Stimulated activated CD4-positive, alpha-beta T cell treated with anti-CD3 and anti-CD28 coated beads, Interleukin-12 subunit alpha, Interleukin-12 subunit beta, amount 100 ng/mL, for 48 hours (primary cell): ENCODE data around the gene BRINP1.
A peak's percentile ranks its signal among the peaks of the same experiment; 100 is the strongest.

Experiments
- DNase-seq, 3 donors: peaks; one replicate each; pipeline ENCODE4 v3.0.0-alpha.2; 2020; ENCODE audit warnings: low read depth in 2 of 3, low spot score in 1 of 3

BRINP1 gene

DNA sequence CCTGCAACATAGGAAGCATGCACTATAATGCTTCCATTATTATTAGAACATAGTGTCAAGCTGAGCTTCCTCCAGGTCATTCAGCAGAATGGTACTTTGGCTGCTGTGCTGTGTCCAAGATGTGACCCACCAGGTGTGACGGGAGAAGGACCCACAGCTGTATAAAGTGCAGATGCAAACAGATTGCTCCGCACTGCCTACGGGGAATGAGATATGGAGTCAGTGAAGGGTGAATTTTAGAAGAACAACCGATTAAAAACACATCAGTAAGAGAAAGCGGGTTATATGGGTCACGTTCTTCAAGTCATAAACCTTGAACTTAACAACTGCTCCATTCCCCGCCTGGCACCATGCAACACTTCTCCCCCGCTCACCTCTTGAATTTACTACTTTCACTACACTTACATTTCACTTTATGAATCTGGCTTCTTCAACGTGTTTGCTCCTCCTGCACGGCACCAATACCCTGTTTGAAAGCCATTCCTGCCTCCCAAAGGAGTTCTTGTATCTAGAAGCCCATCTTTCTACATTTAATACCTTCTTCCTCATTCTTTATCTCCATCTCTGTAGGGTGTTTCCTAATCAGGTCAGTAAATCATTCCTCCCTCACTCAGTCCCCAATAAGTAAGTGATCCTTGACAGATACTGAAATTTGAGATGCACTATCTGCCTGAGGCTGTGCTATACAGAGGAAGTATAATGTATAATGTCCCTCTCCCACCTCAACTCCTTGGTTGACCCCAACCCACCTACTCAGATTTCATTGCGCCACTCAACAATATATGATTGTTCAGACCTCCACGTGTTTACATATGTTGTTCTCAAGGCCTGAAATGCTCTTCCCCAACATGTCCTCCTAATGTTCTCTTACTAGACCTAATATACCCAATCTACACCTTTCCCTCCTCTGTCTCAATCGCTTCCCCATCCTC lies 25.9 kb downstream of the BRINP1 start:
- DNase-seq, result no peak

DNA sequence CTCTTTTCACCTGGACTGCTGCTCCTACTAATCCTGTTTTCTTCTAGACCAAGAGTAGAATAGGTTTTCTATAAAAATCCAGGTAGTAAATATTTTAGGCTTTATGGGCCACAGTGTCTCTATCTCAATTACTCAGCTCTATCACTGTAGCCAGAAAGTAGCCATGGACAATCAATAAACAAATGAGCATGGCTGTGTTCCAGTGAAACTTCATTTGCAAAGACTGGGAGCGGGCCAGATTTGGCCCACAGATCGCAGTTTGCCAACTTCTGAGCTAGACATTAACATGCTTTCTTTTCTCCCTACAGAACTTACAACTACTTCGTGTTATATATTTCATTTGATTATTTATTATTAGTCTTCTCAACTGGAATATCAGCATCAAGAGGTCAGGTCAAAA lies 30.2 kb downstream of the BRINP1 start:
- no peak for DNase-seq

DNA sequence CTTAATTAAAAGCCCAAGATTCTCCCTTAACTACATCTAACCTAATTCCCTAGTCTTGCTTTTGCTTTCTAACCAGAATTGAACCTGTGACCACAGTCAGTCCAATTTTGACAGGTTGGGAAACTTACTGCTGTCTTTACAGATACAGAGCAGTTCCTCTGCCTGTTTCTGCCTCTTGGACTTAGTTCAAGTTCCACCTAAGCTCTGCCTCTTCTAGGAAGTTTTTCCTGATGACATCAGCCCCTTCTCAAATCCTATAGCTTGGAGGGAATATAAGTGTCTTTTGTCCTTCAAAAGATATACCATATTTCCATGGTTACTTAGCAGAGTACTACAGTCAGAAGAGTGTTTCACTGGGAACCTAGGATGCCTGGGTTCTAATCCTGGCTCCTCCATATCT lies 31.7 kb downstream of the BRINP1 start:
- no peak for DNase-seq

DNA sequence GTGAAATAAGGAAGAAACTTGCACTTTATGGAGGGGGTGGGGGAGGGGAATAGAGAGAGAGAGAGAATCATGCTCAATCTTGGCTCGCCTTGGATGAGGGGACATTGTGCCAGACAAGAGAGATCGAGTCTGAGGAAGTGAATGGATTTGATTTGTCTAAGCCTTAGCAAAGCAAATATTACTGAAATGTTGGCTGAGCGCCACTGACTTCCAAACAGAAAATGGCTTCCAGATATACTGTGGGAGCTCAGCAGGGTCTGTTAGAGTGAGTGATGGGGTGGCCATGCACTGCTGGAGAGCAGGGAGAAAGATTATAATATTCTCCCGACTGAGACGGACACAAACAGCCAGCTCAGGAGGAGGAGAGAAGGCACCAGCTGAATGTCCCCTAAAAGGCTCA lies 34.5 kb downstream of the BRINP1 start:
- DNase-seq, result no peak

DNA sequence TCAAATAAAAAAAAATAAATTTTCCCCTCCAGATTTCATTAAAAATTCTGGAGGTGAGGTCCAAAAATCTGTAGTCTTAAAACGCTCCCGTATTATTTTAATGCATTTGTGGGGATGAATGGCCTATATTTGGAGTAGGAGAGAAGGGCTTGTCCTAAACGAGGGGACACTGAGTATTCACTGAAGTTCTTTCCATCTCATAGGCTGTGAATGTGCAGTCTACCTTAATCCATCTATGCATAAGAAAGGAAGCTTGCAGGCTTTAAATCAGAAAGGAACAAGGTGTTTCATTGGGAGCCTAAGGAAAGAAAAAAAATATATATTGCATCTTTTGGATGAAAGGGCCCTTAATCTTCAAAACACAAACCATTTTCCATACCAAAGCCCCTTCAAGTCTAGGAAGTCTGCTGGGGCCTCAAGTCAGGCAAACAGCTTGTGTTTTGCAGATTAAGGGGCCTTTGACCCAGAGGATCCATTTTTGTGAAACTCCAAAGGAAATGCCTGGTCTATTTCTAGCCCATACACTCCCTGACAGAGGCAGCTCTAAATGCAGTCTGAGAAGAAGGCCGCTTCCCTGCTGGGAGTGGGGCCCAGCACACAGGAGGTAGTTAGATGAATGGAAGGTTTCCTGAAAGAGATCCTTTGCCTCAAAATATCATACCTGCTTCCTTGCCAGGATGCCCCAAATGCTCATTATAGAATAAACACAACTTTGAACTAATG lies 35.6 kb downstream of the BRINP1 start:
- no peak for DNase-seq

DNA sequence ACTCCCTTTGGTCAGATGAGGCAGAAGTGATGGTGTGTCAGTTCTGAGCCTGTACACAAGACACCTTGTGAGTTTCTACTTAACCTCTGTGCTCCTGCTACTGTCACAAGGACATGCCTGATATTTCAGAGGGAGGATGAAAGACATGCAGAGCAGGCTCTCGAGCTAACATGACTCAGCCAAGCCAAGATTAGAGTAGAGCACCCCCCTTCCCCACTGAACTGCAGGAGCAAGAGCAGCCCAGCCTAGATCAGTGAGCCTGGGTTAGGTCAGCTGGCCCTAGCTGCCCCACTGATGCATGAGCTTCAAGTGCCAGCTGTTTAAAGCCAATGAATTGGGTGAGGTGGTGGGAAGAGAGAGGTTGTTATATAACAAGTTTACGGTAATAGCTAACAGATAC lies 36.7 kb downstream of the BRINP1 start:
- DNase-seq, result no peak

DNA sequence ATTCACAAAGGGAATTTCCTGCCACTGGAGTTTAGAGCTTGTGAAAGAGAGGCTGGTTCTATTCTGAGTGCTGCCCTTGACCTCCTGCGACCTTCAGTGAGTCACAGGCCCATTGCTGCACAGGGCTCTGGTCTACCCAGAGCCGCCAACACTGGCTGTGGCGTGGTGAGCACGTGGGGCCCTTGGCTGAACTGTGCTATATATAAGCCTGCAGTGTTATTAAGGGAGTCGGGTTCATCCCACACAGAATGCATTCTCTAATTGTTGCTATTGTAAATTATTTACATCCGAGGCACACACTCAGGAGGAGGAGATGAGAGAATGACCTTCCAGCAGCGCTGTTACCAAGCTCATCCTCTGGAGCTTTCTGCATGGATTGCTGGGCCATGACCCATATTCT lies 47.1 kb downstream of the BRINP1 start:
- no peak for DNase-seq

DNA sequence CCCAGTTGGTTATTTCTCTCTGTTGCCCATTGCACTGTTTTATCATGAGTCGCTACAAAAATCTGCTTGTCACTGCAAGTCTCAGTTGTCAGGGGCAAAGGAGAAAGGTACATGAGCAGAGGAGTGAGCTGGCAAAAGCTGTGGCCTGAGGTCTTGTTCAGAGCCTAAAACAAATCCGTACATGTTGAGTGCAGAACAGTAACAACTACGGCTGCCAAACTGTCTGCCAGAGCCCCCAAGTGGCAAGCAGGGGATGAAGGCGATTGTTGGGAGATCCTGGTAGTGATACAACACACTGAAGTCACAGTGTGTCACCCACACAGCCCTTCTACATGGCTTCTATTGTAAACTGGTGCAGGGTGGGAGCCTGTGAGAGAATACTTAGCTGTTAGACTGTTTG lies 50.9 kb downstream of the BRINP1 start:
- no peak for DNase-seq

DNA sequence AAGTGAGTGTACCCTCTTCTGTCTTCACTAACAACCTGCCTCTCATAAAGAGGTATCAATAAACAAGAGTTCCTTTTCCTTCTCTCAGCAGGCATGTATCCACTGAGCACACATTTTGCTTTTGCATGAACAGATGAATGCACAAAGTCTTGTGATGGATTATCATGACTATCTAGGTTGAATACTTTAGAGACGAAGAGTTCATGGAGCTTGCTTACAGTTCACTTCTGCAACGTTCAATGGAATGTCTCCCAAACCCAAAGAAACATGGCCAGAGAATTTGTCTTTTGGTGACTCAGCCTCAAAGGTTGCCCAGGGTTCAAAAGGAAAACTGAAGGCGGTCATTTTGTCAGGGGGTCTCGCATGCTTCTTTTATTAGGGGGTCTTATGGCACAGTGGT lies 55.4 kb downstream of the BRINP1 start:
- no peak for DNase-seq

DNA sequence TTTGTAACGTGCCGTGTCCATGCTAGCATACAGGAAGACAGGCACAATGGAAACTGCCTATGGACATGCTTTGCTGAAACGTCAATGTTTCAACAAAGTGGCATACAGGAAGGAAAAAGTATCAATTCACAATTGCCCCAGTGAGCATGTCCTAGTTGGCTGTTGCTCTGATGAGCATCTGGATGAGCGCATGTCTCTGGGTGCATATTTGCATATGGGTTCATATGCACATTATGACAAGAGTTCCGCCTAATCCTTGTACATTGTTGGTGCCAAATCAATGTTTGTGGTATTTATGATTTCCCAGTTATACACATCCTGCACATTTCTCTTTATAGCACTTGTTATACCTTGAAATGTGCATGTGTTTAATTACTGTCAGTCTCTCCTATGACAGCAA lies 58.5 kb downstream of the BRINP1 start:
- DNase-seq, result no peak

DNA sequence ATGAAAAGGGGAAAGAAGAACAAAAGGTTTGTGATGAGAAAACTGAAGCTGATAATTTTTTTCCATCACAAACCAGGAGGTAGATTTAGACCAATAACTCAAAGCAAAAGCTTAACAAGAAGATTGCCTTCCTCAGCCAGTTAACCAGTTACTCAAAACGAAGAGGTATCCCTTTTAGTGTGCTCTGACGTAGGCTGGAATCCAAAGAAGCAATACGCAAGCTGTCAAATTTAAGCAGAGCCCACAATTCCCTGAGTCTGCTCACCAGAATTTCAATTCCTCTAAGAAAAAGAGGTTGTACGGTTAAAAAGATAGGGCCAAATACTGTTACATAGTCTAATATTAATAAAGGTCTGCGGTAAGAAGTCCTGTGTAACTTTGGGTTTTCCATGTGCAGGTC lies 61.8 kb downstream of the BRINP1 start:
- no peak for DNase-seq

DNA sequence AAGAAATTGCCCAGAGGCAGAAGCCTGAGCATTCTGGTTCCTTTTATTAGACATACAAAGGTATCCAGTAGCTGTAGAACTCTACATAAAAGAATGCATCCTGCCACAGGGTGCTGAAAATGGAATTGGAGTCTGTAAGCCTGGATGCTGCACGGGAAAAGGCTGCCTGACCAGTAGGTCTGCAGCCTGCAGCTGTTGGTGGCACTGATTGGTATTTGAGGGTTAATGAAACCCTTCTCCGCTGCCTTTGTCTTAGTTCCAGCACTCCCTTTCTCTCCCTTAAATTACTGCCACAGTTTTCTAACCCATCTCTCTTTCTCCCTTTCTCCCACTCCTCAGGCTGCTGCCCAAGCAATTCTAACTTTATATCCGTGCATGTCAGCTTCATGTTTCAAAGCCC lies 64.7 kb downstream of the BRINP1 start:
- no peak for DNase-seq

DNA sequence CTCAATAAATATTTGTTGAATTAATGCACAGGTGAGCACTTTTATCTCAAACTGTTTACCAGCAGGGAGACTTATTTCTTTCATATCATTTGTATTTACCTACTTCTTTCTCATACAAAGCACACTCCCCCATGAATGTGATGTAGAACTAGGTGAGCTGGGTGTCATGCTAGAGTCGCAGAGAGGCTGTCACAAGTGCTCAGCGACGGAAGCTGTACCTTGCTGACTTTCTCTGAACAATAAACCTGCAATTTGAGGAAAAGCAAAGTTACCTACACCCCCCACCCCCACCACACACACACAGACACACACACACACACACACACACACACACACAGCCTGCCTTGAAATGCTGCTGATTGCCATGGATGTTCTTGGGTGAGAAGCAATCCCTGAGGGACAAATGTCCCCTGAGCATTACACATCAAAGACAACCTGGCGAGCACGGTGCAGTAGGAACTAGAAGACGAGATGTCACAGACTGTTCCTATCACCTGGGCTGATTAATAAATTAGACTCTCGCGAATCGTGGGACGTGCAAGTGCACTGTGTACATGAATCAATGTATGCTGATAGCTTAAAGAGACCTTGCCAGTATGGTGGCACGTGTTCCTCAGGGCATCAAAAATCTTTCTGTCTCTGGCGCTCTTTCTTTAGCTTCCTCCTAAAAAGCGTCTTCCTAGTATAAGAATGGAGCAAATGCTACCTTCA lies 66.1 kb downstream of the BRINP1 start:
- DNase-seq, result no peak

DNA sequence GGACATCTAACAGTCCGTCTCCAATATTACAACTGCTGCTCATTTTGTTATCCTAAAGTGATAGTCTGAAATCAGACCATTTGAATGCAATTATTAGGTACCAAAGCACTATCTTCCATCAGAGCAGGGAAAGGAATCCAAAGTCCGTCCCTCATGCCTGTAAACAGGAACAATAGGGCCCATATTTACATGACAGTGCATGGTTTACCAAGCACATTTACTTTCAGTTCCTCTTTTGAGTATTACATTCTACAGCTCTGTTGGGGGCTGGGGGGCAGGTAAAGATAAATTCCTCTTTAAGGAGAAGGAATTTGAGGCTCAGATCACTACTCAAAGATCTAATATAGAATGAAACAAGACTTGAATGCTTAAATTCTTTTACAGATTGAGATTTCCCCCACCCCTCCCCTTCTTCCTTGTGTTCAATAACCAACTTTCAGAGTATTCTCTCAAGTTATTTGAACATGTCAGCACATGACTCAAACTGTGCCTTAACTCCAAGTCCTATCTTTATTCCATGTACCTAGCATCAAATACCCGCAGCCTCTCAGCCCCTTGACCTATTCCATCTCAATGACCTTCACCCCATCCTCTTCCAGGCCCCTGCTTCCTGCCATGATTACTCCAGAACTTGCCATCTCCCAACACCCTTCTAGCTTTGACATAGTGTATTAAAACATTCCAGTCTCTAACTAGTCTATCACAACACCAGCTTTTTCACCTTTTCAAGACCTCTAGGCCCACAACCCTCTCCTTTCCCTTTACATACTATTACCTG lies 71.0 kb downstream of the BRINP1 start:
- DNase-seq, result no peak

DNA sequence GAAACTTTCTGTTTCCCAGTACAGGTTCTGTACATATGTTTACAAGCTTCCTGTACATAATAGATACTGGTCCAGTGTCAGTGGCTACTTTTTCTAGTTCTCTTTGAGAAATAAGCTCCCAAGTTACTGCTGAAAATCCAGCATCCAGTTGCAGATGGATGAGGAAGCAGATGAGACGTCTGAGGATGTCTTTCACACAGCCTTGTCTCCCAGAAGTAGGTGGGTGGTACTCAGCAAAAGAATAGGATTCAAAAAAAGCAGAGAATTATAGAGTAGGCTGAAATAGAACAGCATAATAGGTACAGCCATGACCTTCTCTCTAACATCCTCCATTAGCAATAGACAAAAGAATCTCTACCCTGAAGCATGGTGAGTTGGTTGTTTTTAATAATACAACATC lies 77.7 kb downstream of the BRINP1 start:
- DNase-seq, result no peak

DNA sequence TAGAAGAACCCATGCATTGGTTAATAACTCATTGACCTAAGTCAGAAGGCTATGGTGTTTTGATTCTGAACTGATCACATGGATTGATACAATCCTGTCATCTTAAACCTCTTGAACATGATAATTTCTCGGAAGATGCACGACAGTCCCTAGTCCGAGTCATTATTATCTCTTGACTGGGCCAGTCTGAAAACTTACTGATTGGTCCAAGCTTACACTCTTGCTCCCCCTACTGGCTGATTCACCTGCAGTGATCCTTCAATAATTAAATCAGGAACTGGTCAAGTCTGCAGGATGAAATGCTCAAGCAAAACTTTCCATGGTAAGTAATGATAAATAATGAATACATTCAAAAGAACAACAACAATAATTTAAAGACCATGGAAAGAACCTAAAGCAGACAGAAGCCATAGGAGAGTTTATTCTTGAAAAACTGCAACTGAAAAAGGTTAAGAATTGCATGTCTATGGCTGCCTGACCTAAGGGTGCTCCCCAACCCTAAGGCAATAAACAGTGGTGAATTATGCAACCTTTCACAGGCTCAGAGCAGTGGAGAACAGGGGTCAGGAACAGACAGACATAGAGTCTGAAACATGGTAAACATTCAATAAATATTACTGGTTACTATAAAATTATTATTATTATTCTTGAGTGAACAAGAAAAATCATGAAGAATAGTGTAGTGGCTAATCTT lies 79.3 kb downstream of the BRINP1 start:
- DNase-seq, result peak in 2 of 3 donors; percentile 1 to 8

DNA sequence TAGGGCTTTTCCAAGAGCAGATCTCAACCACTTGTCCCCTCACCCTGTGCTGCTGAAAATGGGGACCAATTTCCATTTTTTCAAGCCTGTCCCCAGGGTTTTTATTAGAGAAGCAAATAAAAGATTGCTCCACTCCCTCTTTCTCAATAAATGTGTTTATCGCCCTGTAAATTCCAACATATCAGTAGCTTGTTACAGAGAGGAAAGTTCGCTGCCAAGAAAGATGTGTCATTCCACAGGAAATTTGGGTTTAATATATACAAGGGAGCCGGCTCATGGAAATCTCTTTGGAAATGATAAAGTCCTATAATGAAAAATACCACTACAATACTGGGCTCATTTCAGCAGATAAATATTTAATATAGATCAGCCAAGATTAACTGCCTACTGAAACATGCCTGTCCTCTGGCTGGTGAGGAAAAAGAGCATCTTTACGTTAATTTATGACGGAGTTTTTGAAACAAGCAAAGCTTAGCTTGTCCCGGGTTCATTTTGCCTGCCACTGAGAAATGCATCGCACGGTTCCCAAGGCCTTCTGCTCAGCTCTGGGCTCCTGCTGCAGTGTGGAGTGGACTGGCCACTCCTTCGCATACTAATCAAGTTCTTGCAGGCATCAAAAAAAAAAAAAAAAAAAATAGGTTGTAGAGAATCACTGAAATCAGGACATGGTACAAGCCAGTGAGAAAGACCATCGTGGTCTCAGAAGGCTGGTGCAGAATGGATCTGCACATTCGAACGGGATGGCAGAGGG lies 84.5 kb downstream of the BRINP1 start:
- DNase-seq, result no peak

DNA sequence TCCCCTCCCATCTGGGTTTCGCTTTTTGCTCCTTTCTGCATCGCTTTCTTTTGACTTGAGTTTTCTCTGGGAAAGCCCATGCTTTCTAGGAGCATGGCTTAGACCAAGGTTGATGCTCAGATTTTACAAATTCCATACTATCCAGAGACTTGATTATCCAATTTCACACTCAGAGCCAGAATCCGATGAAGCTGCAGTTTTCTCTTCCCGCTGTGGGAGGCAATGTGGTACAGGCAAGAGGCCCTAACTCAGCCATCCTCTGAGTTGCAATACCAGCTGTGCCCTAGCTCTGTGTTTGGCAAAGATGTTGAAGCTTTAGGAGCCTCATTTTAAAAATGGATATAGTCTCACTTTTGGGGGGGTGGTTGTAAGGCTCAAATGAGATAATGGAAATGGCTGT lies 85.1 kb downstream of the BRINP1 start:
- no peak for DNase-seq

DNA sequence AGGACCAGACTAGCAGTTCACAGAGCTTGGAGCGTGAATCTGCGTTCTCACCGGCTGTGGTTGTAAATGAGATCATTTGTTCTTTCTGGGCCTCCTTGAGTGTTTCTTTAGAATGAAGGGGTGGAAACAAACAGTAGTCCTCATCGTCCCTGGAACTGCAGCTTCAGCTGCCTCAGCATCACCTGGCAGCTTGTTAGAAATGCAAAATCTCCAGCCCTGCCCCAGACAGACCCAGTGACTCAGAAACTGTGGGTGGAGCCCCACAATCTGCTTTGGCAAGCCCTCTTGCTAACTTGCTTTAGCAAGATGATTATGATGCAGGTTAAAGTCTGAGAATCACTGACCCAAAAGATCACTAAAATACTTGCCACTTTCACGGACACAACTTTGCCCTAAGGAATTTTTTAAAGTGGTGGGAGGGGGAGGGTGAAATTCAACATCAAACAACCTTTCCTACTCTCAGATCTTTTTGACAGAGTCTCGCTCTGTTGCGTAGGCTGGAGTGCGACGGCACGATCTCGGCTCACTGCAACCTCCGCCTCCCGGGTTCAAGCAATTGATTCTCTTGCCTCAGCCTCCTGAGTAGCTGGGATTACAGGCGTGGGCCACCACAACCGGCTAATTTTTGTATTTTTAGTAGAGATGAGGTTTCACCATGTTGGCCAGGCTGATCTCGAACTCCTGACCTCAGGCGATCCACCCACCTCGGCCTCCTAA lies 86.0 kb downstream of the BRINP1 start:
- no peak for DNase-seq
